Spleen (tissue), 11 donors: ENCODE data around the gene COL4A2. TPM values are rescaled to one million over a fixed set of nuclear protein-coding genes. Genes with fewer than 3 reads are reported as not detected.

ENCODE experiments used
- DNase-seq: peaks from one replicate; pipeline ENCODE4 v3.0.0-alpha.2; 2020
- H3K27ac ChIP-seq, 8 donors: fragments of 200-600 bp; sonication (generic) in 7 of 8; 1 replicate in 4 of 8; 2 replicates in 4 of 8; pipeline versions ENCODE4 v1.5.0 to v1.8.0; 2016 to 2021; ENCODE audit warnings: inconsistent platforms in 4 of 8, mild to moderate bottlenecking in 4 of 8, moderate library complexity in 1 of 8
- H3K27me3 ChIP-seq, 7 donors: fragments of 200-600 bp; sonication (generic) in 6 of 7; replicated peaks in 1 of 7; 1 replicate in 4 of 7; 2 replicates in 3 of 7; pipeline versions ENCODE4 v1.5.0 to v1.8.0; 2016 to 2021; ENCODE audit warnings: inconsistent platforms in 3 of 7, mild to moderate bottlenecking in 1 of 7
- H3K36me3 ChIP-seq, 6 donors: fragments of 200-600 bp; sonication (generic) in 5 of 6; 1 replicate in 4 of 6; 2 replicates in 2 of 6; pipeline versions ENCODE4 v1.5.0 to v1.8.0; 2016 to 2021; ENCODE audit warnings: inconsistent platforms in 2 of 6
- H3K4me1 ChIP-seq, 6 donors: fragments of 200-600 bp; sonication (generic) in 5 of 6; 1 replicate in 3 of 6; 2 replicates in 3 of 6; pipeline versions ENCODE4 v1.5.0 to v1.8.0; 2016 to 2021; ENCODE audit warnings: inconsistent platforms in 3 of 6
- H3K4me3 ChIP-seq, 8 donors: fragments of 200-600 bp; sonication (generic) in 7 of 8; 1 replicate in 4 of 8; 2 replicates in 4 of 8; pipeline versions ENCODE4 v1.5.0 to v1.8.0; 2016 to 2021; ENCODE audit warnings: inconsistent platforms in 4 of 8, mild to moderate bottlenecking in 4 of 8, moderate library complexity in 2 of 8
- H3K9me3 ChIP-seq, 8 donors: fragments of 200-600 bp; sonication (generic) in 7 of 8; 1 replicate in 4 of 8; 2 replicates in 4 of 8; pipeline versions ENCODE4 v1.5.0 to v1.8.0; 2016 to 2021; ENCODE audit warnings: inconsistent platforms in 4 of 8
- CTCF ChIP-seq, 11 experiments: fragments of 200-600 bp in 7 of 11; fragments of 450-650 bp in 4 of 11; sonication (generic) in 4 of 11; IDR thresholded peaks in 8 of 11; conservative IDR thresholded peaks in 3 of 11; 1 replicate in 7 of 11; 2 replicates in 4 of 11; pipeline versions ENCODE4 v1.4.0 to v1.8.0; 2016 to 2021; ENCODE audit warnings: antibody characterized with exemption in 11 of 11, inconsistent platforms in 4 of 11, mild to moderate bottlenecking in 1 of 11
- POLR2A ChIP-seq, 3 donors: fragments of 450-650 bp; IDR thresholded peaks; one replicate each; pipeline ENCODE4 v1.5.1; 2017; ENCODE audit warnings: antibody characterized with exemption in 3 of 3, mild to moderate bottlenecking in 1 of 3
- POLR2AphosphoS5 ChIP-seq, 3 donors: sonication (generic); formaldehyde crosslinking; IDR thresholded peaks; one replicate each; pipeline ENCODE4 v1.5.1; 2017; ENCODE audit warnings: antibody characterized with exemption in 3 of 3
- WGBS, 5 donors: extraction: QIAGEN DNeasy Blood & Tissue Kit in 3 of 5; methylation state at CpG; one replicate each; pipeline versions ENCODE4 v1.1.5 to v1.1.7; 2013 to 2018; 5-methylcytosine and 5-hydroxymethylcytosine counted together
- intact Hi-C: fragments of 100-400 bp; cut with DNase I; formaldehyde crosslinking; loops from one replicate; pipeline ENCODE4 v1.15.0; 2023; ENCODE audit warnings: low total_unique reads
- polyA plus RNA-seq, 3 donors: library from polyadenylated mRNA; stranded (reverse); fragments of 200-250 nt; gene quantifications; one replicate each; pipeline ENCODE4 v1.2.1, GENCODE V29; 2013
- total RNA-seq, 7 donors: library from RNA; depleted of rRNA in 3 of 7; stranded (reverse); fragments of >200 nt in 3 of 7; fragmentation: NEBNext Ultra II Directional in 4 of 7; extraction: Animal tissue kit (Norgen Biotek cat#: 25700) in 4 of 7; gene quantifications; one replicate each; pipeline versions ENCODE4 v1.1.0 to v1.2.1, GENCODE V29; 2016 to 2021
- donor health status: healthy with polysubstance abuse.
- donor health status: DM: no; HTN: no; CAD: no; lungs with moderate emphysema.
- donor health status: DM: no; HTN: no; CAD: no.
- donor health status: Bipolar disorder and iron deficiency.
- donor health status: healthy.
- donor health status: DM: no; HTN: no; CAD: no.
- donor health status: DM: yes; HTN: yes; CAD: no.

Gene COL4A2
- total and polyA plus RNA-seq, 10 donors: 52.6 to 712 (median 337) TPM

DNA sequence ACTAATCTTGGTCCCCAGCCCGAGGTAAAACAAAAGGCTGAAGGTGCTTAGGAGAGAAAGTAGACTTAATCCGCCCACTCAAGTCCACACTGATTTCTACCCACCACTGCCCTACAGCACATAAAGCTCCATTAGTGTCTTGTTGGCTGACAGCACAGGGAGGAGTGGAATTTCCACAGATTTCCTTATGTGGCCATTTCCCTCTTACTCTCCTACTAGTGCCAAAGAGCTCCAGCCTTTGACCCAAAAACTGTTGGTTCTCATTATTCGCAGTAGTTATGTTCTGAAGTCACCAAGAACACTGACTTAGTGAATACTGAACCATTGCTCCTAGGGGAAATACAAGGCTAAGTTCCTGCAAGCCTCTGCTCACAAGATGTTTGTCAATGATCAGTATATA is 193.3 kb downstream of the COL4A2 start:
- Histone ChIP-seq H3K36me3 (peaks cover 0 to 92% (median 22%) of the 10 kb centered on the region in 6 donors), H3K9me3 (peaks cover 0 to 11% (median 0%) of the 10 kb centered on the region in 8 donors), H3K4me3 (no peak overlapping the region), H3K27me3 (no peaks in the 10 kb centered on the region), H3K27ac (no peak overlapping the region), H3K4me1 (peaks cover 0 to 8% (median 0%) of the 10 kb centered on the region in 6 donors)
- DNase-seq: no peak
- TF ChIP-seq POLR2A (IDR thresholded peaks at IDR 0.05) (no peak), CTCF (IDR thresholded peaks at IDR 0.05 in 8 of 11, conservative IDR thresholded peaks at IDR 0.05 in 3 of 11) (no peak), POLR2AphosphoS5 (IDR thresholded peaks at IDR 0.05) (no peak)
- WGBS, 5 donors: 75 to 88% (median 86%) methylated on average over 3 of the region's 3 CpGs
- intact Hi-C loops: no loop called here

DNA sequence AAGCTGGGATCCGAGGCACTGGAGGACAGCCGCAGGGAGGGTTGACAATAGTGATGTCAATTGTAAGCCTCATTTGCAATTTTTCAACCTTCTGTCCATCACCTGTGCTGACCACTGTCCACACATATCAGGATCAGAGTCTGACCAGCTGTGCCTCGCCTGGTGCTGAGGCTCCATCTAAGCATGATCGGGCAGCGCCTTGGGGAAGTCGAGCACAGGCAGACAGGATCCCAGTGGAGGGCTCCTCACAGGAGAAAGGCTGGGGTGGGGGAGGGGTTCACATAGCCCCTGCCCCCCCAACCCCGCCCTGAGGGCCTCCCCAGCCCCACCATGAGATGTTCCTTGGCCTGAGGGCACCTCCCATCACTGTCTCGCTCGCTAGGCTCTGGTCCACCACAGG is 194.1 kb downstream of the COL4A2 start:
- Histone ChIP-seq H3K4me3 (no peak overlapping the region), H3K27ac (no peak overlapping the region), H3K4me1 (peaks cover 0 to 9% (median 2%) of the 10 kb centered on the region in 6 donors), H3K27me3 (no peaks in the 10 kb centered on the region), H3K9me3 (peaks cover 0 to 11% (median 0%) of the 10 kb centered on the region in 8 donors), H3K36me3 (peaks cover 0 to 92% (median 17%) of the 10 kb centered on the region in 6 donors)
- TF ChIP-seq POLR2A (IDR thresholded peaks at IDR 0.05) (no peak), POLR2AphosphoS5 (IDR thresholded peaks at IDR 0.05) (peak in 1 of 3 donors; percentile 14), CTCF (IDR thresholded peaks at IDR 0.05 in 8 of 11, conservative IDR thresholded peaks at IDR 0.05 in 3 of 11) (no peak)
- intact Hi-C loops: no loop called here
- DNase-seq: no peak
- 84 to 96% (median 94%) methylated on average over 8 to 9 of the region's 9 CpGs for WGBS, 5 donors

GRCh38 chr13:110503037-110503901 is 196.2 kb downstream of the COL4A2 start:
- intact Hi-C loops: no loop called here
- WGBS, 5 donors: 61 to 89% (median 64%) methylated on average over 18 to 20 of the region's 20 CpGs
- Histone ChIP-seq H3K4me3 (no peak overlapping the region), H3K36me3 (peaks cover 0 to 93% (median 16%) of the 10 kb centered on the region in 6 donors), H3K9me3 (peaks cover 0 to 11% (median 0%) of the 10 kb centered on the region in 8 donors), H3K27ac (peak overlapping the region in 2 of 8 donors; percentile 39 to 48), H3K27me3 (no peaks in the 10 kb centered on the region), H3K4me1 (peaks cover 0 to 29% (median 10%) of the 10 kb centered on the region in 6 donors)
- TF ChIP-seq POLR2AphosphoS5 (IDR thresholded peaks at IDR 0.05) (peak in 1 of 3 donors; percentile 55), CTCF (IDR thresholded peaks at IDR 0.05 in 8 of 11, conservative IDR thresholded peaks at IDR 0.05 in 3 of 11) (no peak)
- DNase-seq: no peak

DNA sequence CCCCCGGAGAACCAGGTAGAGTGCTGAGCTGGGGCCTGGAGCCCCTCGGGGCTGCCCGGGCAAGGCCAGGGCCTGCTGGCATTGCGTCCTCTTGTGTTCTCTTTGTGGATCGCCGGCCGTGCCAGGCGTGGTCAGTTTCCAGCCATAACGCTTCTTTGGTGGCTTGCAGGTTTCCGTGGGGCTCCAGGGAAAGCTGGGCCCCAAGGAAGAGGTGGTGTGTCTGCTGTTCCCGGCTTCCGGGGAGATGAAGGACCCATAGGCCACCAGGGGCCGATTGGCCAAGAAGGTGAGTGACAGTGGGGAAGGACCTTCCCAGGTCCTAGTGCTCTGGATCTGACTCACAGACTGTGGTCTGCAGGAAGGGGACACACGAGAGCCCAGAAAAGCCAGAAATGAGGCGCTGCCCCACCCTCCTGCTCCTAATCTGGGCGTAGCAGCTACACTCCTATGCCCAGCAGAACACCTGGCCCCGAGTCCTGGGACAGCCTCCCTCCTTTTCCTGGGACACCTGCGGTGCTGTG is 197.0 kb downstream of the COL4A2 start:
- DNase-seq: no peak
- Histone ChIP-seq H3K27me3 (no peaks in the 10 kb centered on the region), H3K4me1 (peaks cover 0 to 36% (median 12%) of the 10 kb centered on the region in 6 donors), H3K36me3 (peaks cover 0 to 92% (median 16%) of the 10 kb centered on the region in 6 donors), H3K27ac (peak overlapping the region in 2 of 8 donors; percentile 39 to 48), H3K9me3 (peaks cover 0 to 11% (median 0%) of the 10 kb centered on the region in 8 donors), H3K4me3 (no peak overlapping the region)
- TF ChIP-seq POLR2AphosphoS5 (IDR thresholded peaks at IDR 0.05): no peak
- no peak for TF ChIP-seq POLR2A (IDR thresholded peaks at IDR 0.05)
- no peak for TF ChIP-seq CTCF (IDR thresholded peaks at IDR 0.05 in 8 of 11, conservative IDR thresholded peaks at IDR 0.05 in 3 of 11)
- 84 to 95% (median 88%) methylated on average over 8 to 18 of the region's 18 CpGs for WGBS, 5 donors
- intact Hi-C loops: no loop called here
